ENCODE data around the gene FAM107B. TPM values are rescaled to one million over a fixed set of nuclear protein-coding genes. Genes with fewer than 3 reads are reported as not detected.

Gene FAM107B
- total and polyA plus RNA-seq, 2 of the 13 experiments (the other 11 are each of a cell fraction or from before 2014, with no cell fraction given), result 15.7 to 24.8 TPM

- TF ChIP-seq, protein P1, sequence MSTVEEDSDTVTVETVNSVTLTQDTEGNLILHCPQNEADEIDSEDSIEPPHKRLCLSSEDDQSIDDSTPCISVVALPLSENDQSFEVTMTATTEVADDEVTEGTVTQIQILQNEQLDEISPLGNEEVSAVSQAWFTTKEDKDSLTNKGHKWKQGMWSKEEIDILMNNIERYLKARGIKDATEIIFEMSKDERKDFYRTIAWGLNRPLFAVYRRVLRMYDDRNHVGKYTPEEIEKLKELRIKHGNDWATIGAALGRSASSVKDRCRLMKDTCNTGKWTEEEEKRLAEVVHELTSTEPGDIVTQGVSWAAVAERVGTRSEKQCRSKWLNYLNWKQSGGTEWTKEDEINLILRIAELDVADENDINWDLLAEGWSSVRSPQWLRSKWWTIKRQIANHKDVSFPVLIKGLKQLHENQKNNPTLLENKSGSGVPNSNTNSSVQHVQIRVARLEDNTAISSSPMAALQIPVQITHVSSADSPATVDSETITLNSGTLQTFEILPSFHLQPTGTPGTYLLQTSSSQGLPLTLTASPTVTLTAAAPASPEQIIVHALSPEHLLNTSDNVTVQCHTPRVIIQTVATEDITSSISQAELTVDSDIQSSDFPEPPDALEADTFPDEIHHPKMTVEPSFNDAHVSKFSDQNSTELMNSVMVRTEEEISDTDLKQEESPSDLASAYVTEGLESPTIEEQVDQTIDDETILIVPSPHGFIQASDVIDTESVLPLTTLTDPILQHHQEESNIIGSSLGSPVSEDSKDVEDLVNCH (CRISPR knock-in tag; IDR thresholded peaks at IDR 0.05), result no peak
- no peak for TF ChIP-seq PHF20 (CRISPR knock-in tag; IDR thresholded peaks at IDR 0.05)
- peak; percentile 51; the same call in 1 of the 2 replicates for TF ChIP-seq MEIS2 (CRISPR knock-in tag; IDR thresholded peaks at IDR 0.05)
- 0 out of 2 replicates have a peak, but pooled peaks have one; percentile 12 for TF ChIP-seq STAG1 (CRISPR knock-in tag; IDR thresholded peaks at IDR 0.05)
- no peak for TF ChIP-seq NRL (CRISPR knock-in tag; IDR thresholded peaks at IDR 0.05; ENCODE audit: borderline replicate concordance)
- no peak for TF ChIP-seq CHD2 (IDR thresholded peaks at IDR 0.05; ENCODE audit: low read depth, low read length)
- TF ChIP-seq HMG20A (CRISPR knock-in tag; IDR thresholded peaks at IDR 0.05; ENCODE audit: borderline replicate concordance), result peak; percentile 91
- peak; percentile 81 for TF ChIP-seq PPARG (CRISPR knock-in tag; conservative IDR thresholded peaks at IDR 0.05)
- TF ChIP-seq, protein P2, sequence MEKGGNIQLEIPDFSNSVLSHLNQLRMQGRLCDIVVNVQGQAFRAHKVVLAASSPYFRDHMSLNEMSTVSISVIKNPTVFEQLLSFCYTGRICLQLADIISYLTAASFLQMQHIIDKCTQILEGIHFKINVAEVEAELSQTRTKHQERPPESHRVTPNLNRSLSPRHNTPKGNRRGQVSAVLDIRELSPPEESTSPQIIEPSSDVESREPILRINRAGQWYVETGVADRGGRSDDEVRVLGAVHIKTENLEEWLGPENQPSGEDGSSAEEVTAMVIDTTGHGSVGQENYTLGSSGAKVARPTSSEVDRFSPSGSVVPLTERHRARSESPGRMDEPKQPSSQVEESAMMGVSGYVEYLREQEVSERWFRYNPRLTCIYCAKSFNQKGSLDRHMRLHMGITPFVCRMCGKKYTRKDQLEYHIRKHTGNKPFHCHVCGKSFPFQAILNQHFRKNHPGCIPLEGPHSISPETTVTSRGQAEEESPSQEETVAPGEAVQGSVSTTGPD (CRISPR knock-in tag; IDR thresholded peaks at IDR 0.05), result peak; percentile 100
- TF ChIP-seq FUBP1 (CRISPR knock-in tag; IDR thresholded peaks at IDR 0.05; ENCODE audit: borderline replicate concordance), result no peak
- TF ChIP-seq ZNF24 (IDR thresholded peaks at IDR 0.05), result no peak
- TF ChIP-seq ZNF709 (CRISPR knock-in tag; IDR thresholded peaks at IDR 0.05), result 0 out of 2 replicates have a peak, but pooled peaks have one; percentile 49
- TF ChIP-seq DR1 (CRISPR knock-in tag; IDR thresholded peaks at IDR 0.05), result no peak
- no peak for TF ChIP-seq MED13 (CRISPR knock-in tag; IDR thresholded peaks at IDR 0.05)
- peak; percentile 53; the same call in 1 of the 2 replicates for TF ChIP-seq MYC (CRISPR knock-in tag; IDR thresholded peaks at IDR 0.05; ENCODE audit: borderline replicate concordance)
- no peak for TF ChIP-seq FOXM1 (CRISPR knock-in tag; IDR thresholded peaks at IDR 0.05)
- TF ChIP-seq PRMT3 (CRISPR knock-in tag; IDR thresholded peaks at IDR 0.05; ENCODE audit: borderline replicate concordance, low read depth), result no peak
- TF ChIP-seq HNF4G (IDR thresholded peaks at IDR 0.05; ENCODE audit: borderline replicate concordance, low read depth, low read length), result no peak
- TF ChIP-seq HNF4G (CRISPR knock-in tag; IDR thresholded peaks at IDR 0.05; ENCODE audit: borderline replicate concordance, low read depth), result no peak
- TF ChIP-seq EEA1 (CRISPR knock-in tag; IDR thresholded peaks at IDR 0.05; ENCODE audit: borderline replicate concordance), result no peak
- TF ChIP-seq, protein P3, sequence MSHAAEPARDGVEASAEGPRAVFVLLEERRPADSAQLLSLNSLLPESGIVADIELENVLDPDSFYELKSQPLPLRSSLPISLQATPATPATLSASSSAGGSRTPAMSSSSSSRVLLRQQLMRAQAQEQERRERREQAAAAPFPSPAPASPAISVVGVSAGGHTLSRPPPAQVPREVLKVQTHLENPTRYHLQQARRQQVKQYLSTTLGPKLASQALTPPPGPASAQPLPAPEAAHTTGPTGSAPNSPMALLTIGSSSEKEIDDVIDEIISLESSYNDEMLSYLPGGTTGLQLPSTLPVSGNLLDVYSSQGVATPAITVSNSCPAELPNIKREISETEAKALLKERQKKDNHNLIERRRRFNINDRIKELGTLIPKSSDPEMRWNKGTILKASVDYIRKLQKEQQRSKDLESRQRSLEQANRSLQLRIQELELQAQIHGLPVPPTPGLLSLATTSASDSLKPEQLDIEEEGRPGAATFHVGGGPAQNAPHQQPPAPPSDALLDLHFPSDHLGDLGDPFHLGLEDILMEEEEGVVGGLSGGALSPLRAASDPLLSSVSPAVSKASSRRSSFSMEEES (CRISPR knock-in tag; IDR thresholded peaks at IDR 0.05), result peak; percentile 71
- peak; percentile 96 for TF ChIP-seq HDAC2 (CRISPR knock-in tag; IDR thresholded peaks at IDR 0.05)
- TF ChIP-seq TOE1 (CRISPR knock-in tag; IDR thresholded peaks at IDR 0.05), result no peak
Observed at GRCh38 chr10:14571866-14572507, 202.7 kb downstream of the FAM107B start (continued).
